PC-9 (cell line): ENCODE measurements around the gene SKIC2. TPM values are rescaled to one million over a fixed set of nuclear protein-coding genes. Genes with fewer than 3 reads are reported as not detected.
A peak's percentile ranks its signal among the peaks of the same experiment; 100 is the strongest.

Source experiments
- BruUV-seq: library from RNA; stranded (reverse); fragments of 400-500 nt; replicated peaks from 2 replicates; lab custom pipeline; 2021; lab: Mats Ljungman, UMichigan
- CTCF ChIA-PET: fragments of 300-600 bp; sonication (Branson Sonifier 250); formaldehyde crosslinking; loops from one replicate; lab custom pipeline; 2022; ENCODE audit warnings: antibody characterized with exemption; lab: Charles Lee
- POLR2A ChIA-PET: fragments of 300-600 bp; sonication (Branson Sonifier 250); formaldehyde crosslinking; loops from one replicate; lab custom pipeline; 2022; ENCODE audit warnings: antibody characterized with exemption; ENCODE audit not compliant: unreplicated experiment; lab: Charles Lee
- DNase-seq, 2 experiments: peaks; one replicate each; pipeline versions ENCODE4 v3.0.0 to v3.0.0-alpha.2; 2015 to 2022; ENCODE audit warnings: mixed read lengths in 1 of 2
- H2AFZ ChIP-seq: fragments of 200-600 bp; sonication (generic); 2 replicates; pipeline ENCODE4 v1.8.1; 2017; ENCODE audit warnings: antibody characterized with exemption
- H3F3A ChIP-seq: fragments of 200-600 bp; sonication (generic); 2 replicates; pipeline ENCODE4 v1.8.1; 2017; ENCODE audit warnings: antibody characterized with exemption, mild to moderate bottlenecking, low read depth; ENCODE audit not compliant: insufficient read depth
- H3K27ac ChIP-seq: fragments of 200-600 bp; sonication (generic); 2 replicates; pipeline ENCODE4 v1.6.1; 2016; ENCODE audit warnings: mixed run types
- H3K27me3 ChIP-seq: fragments of 200-600 bp; sonication (generic); 2 replicates; pipeline ENCODE4 v1.6.1; 2016; ENCODE audit warnings: low read depth, mixed run types; ENCODE audit not compliant: insufficient read depth
- H3K36me3 ChIP-seq: fragments of 200-600 bp; sonication (generic); 2 replicates; pipeline ENCODE4 v1.6.1; 2016; ENCODE audit warnings: low read depth, mixed run types
- H3K4me1 ChIP-seq: fragments of 200-600 bp; sonication (generic); replicated peaks from 2 replicates; pipeline ENCODE4 v1.6.1; 2016; ENCODE audit warnings: mixed run types; ENCODE audit not compliant: insufficient read depth
- H3K4me2 ChIP-seq: fragments of 200-600 bp; sonication (generic); 2 replicates; pipeline ENCODE4 v1.6.1; 2017; ENCODE audit warnings: mixed run types
- H3K4me3 ChIP-seq: fragments of 200-600 bp; sonication (generic); 2 replicates; pipeline ENCODE4 v1.6.1; 2016; ENCODE audit warnings: mixed run types
- H3K79me2 ChIP-seq: fragments of 200-600 bp; sonication (generic); 2 replicates; pipeline ENCODE4 v1.6.1; 2017; ENCODE audit warnings: low read depth, mixed run types
- H3K9me2 ChIP-seq: fragments of 200-600 bp; sonication (generic); 2 replicates; pipeline ENCODE4 v1.8.1; 2017; ENCODE audit warnings: mild to moderate bottlenecking; ENCODE audit not compliant: insufficient read depth
- H3K9me3 ChIP-seq: fragments of 200-600 bp; sonication (generic); 2 replicates; pipeline ENCODE4 v1.8.1; 2016; ENCODE audit warnings: low read depth; ENCODE audit not compliant: insufficient read depth
- H4K20me1 ChIP-seq: fragments of 200-600 bp; sonication (generic); 2 replicates; pipeline ENCODE4 v1.8.1; 2017; ENCODE audit not compliant: insufficient read depth
- EZH2 ChIP-seq: fragments of 200-600 bp; sonication (generic); IDR thresholded peaks from 2 replicates; pipeline ENCODE4 v1.8.0; 2017; ENCODE audit warnings: antibody characterized with exemption, low read depth
- intact Hi-C: fragments of 100-400 bp; cut with micrococcal nuclease; formaldehyde crosslinking; loops from one replicate; pipeline ENCODE4 v1.10.0; 2022; ENCODE audit not compliant: unreplicated experiment
- total RNA-seq: library from RNA; stranded (reverse); gene quantifications from 2 replicates; pipeline ENCODE4 v1.2.3, GENCODE V29; 2021
- TF ChIP-seq, protein P1 (sequence below): fragments of 200-600 bp; sonication (generic); conservative IDR thresholded peaks from 2 replicates; pipeline ENCODE4 v1.6.1; 2017; ENCODE audit warnings: mixed run types, antibody characterized with exemption, mild to moderate bottlenecking, moderate library complexity

Gene SKIC2
- total RNA-seq, 1 experiment from 2014 or later: 67.9 TPM

GRCh38 chr6:31948753-31949413 lies 10.1 kb upstream of the SKIC2 start:
- Histone ChIP-seq H2AFZ (no peak overlapping the region), H3F3A (peaks cover 42% of the 10 kb centered on the region), H3K27ac (peak overlapping the region; percentile 46), H3K4me1 (peaks cover 48% of the 10 kb centered on the region), H3K79me2 (no peaks in the 10 kb centered on the region), H3K36me3 (no peaks in the 10 kb centered on the region), H3K4me2 (peak overlapping the region; percentile 48), H3K9me3 (no peaks in the 10 kb centered on the region), H4K20me1 (no peaks in the 10 kb centered on the region), H3K4me3 (no peak overlapping the region), H3K9me2 (no peaks in the 10 kb centered on the region; the same call in 1 of the 2 replicates), H3K27me3 (no peaks in the 10 kb centered on the region)
- no TSS peak for BruUV-seq
- peak; percentile 66 to 86 for DNase-seq
- TF ChIP-seq, protein P1, sequence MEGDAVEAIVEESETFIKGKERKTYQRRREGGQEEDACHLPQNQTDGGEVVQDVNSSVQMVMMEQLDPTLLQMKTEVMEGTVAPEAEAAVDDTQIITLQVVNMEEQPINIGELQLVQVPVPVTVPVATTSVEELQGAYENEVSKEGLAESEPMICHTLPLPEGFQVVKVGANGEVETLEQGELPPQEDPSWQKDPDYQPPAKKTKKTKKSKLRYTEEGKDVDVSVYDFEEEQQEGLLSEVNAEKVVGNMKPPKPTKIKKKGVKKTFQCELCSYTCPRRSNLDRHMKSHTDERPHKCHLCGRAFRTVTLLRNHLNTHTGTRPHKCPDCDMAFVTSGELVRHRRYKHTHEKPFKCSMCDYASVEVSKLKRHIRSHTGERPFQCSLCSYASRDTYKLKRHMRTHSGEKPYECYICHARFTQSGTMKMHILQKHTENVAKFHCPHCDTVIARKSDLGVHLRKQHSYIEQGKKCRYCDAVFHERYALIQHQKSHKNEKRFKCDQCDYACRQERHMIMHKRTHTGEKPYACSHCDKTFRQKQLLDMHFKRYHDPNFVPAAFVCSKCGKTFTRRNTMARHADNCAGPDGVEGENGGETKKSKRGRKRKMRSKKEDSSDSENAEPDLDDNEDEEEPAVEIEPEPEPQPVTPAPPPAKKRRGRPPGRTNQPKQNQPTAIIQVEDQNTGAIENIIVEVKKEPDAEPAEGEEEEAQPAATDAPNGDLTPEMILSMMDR: no peak
- no peak for TF ChIP-seq EZH2
- intact Hi-C loops: no loop called here
- CTCF ChIA-PET: interaction anchor here (0.6 kb wide), 1 partner anchor 19 kb away, joined by 6 read pairs; no protein-coding TSS in a partner anchor
- POLR2A ChIA-PET: interaction anchor here (0.7 kb wide), 1 partner anchor 40 kb away, joined by 3 read pairs; no protein-coding TSS in a partner anchor

GRCh38 chr6:31949926-31950548 lies 8.9 kb upstream of the SKIC2 start:
- POLR2A ChIA-PET: no interaction called here
- CTCF ChIA-PET: no interaction called here
- intact Hi-C loops: loop anchor here (5.0 to 10.0 kb wide), 2 partner anchors 118 to 175 kb away; partner anchors contain the start of gene VWA7

More at GRCh38 chr6:31949926-31950548, 8.9 kb upstream of the SKIC2 start:
- Histone ChIP-seq H3F3A (peaks cover 51% of the 10 kb centered on the region), H3K9me3 (no peaks in the 10 kb centered on the region), H3K79me2 (no peaks in the 10 kb centered on the region), H3K9me2 (no peaks in the 10 kb centered on the region; the same call in 1 of the 2 replicates), H3K4me3 (no peak overlapping the region), H3K27ac (peak overlapping the region; percentile 46; the same call in 1 of the 2 replicates), H2AFZ (no peak overlapping the region), H3K27me3 (no peaks in the 10 kb centered on the region), H3K4me1 (peaks cover 41% of the 10 kb centered on the region), H3K4me2 (no peak overlapping the region), H3K36me3 (0 out of 2 replicates have a peak, but pooled peaks cover 5% of the 10 kb centered on the region), H4K20me1 (no peaks in the 10 kb centered on the region)
- no peak for DNase-seq
- TF ChIP-seq EZH2: no peak
- TF ChIP-seq, protein P1: no peak
- BruUV-seq: no TSS peak
